Embryonic facial prominence (tissue), 1 donor: ENCODE measurements around the gene NTNG1.

ENCODE experiments used
- DNase-seq: peaks from one replicate; pipeline ENCODE4 v3.0.0-alpha.2; 2016; ENCODE audit errors: extremely low spot score

The NTNG1 gene

DNA sequence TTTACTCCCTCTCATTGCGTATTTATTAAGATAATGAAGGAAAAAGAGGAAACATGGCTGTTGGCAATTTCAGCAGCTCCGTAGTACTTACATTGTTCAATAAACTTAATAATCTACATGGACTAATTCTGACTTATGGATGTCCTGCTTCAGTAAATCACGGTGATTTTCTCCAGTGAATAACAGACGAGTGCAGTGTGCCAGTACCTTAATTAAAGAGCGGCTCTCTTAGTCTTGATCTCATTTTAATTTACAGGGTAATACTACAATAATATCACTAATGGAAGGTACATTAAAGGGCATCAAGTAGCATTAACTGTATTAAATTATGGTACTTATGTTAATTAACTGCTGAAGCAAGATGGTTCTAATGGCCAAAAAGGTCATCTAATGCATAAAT, 187.2 kb downstream of the NTNG1 start:
- DNase-seq = no peak

DNA sequence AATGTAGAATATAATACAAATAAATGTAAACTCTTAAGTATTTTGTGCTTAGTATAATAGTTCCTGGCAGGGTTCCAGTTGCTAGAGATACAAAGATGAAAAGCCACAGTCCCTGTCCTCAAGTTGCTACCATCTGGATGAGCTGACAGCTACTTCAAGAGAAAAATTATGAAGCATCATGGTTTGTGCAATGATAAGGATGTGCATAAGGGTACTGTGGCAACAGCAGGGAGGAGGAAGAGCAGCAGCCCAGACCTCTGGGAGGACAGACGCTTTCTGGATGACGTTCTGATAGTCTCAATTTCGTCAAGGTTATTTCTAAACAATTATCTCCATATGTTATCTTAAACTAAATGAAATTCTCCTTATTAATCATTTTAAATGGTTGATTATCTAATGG, 198.9 kb downstream of the NTNG1 start:
- DNase-seq = no peak

DNA sequence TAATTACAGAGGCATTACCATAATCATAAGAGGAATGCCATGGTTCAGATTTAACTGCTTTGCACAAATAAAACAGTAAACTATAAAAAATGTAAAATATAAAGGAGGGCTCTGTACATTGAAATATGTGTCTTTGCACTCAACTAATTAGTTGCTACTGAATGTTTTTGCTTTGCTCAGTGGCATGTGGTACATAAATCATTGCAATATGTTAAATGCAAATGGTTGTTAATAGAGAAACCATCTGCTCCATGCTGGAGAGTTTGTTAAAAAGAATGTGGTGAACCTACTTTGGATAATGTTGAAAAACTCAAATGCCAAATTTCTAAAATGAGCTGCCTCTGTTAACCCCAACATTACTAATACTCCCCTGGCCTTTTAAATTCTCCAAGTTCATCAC, 201.5 kb downstream of the NTNG1 start:
- no peak for DNase-seq

DNA sequence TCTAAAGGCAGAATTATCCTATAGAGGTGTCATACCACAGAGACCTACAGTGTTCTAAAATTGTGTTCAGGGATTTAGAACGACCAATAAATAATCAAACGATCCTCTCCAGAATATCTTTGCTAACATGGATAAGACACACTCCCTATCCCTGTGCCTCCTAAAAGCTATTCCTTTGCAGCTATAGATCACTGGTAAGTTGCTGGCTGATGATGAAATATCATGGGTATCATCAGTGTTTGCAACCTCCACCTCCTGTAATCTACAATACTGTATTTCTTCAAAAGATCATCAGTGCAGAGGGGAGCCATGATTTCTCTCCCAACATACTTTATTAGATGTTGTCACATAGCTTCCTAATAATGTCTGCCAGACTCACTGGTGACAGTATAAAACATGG, 201.9 kb downstream of the NTNG1 start:
- no peak for DNase-seq

DNA sequence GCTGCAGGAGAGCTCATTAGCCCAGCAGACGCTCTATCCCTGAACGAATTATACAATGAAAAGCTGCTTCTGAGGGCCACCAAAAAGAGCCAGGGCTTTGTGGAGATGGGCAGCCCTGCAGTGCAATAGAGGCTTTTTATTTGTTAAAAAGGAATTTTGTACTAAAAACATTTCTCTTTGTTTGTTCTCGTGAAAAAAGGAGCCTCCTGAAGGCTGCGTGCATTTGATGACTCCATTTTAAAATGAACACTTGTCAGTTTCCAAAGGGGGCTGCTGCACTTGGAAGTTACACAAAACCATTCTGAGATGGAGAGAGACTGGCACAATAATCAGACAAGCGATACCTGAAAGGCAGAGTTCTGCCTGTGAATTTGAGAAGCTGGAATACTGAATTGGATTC, 202.8 kb downstream of the NTNG1 start:
- no peak for DNase-seq

DNA sequence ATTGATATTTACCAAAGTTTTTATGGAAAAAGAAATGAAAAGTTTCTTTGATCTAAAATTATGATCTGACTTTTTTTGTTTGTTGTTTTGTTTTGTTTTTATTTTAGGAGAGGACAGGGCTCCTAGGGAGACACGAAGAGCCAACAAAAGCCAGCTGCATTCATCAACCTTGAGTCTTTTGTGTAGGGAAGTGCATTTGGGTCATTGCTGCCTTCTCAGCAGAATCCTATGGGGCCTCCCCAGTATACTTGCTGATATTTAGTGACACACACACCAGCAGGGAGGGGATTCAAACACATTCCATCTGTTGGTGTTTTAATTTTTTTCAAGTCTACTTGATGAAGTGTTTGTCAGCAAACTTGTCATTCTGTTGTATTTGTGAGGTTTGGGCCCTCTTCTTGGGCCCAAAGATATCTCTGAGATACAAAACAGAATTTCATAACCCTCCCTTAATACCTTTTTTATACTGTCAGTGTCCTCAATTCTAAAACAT, 203.5 kb downstream of the NTNG1 start:
- no peak for DNase-seq

DNA sequence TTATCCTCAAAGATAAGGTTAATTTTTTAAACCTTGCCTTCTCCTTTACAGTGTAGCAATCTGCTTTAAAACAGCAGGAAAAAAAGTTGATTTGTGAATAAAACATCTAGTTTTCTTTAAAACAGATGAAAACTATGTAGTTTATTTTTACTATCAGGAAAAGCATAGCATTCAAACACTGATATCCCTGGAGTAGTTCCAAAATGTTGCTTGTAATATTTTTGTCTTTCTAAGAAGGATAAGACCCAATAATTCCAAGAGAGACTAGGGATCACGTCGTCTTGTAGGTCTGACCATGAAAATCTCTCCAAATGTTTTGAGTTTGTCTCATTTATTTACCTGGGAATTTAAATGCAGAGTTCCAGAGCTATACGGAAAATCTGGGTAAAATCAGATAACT, 204.0 kb downstream of the NTNG1 start:
- DNase-seq = no peak

DNA sequence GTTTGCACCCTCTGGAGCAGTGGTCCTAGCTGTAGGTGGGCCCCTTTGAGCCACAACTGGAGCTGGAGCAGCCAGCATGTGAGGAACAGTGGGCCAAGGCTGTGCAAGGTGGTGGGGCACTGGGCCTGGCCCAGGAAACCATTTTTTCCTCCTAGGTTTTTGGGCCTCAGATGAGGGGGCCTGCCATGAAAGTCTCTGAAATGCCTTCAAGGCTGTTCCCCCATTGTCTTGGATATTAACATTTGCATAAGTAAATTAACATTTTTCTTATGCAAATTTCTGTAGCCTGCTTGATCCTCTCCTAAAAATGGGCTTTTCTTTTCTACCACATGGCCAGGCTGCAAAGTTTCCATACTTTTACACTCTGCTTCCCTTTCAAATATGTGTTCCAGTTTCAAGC, 212.0 kb downstream of the NTNG1 start:
- no peak for DNase-seq

DNA sequence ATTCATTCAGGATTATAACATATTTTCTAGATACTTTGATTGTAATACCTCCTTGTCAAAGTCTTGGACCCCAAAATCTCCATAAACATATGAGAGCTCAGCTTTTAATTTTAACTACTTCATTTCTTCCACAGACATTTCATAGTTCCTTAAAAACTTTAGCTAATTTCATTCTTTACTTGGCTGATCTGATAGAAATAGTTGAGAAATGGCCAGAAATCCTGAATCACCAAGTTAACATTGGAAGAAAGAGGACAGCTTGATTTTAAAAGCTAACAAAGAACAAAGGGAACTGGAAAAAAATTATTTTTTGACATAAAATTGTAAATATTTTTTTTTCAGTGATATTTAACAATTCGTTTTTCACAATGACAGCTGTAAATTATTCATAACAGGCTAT, 216.5 kb downstream of the NTNG1 start:
- DNase-seq = no peak

DNA sequence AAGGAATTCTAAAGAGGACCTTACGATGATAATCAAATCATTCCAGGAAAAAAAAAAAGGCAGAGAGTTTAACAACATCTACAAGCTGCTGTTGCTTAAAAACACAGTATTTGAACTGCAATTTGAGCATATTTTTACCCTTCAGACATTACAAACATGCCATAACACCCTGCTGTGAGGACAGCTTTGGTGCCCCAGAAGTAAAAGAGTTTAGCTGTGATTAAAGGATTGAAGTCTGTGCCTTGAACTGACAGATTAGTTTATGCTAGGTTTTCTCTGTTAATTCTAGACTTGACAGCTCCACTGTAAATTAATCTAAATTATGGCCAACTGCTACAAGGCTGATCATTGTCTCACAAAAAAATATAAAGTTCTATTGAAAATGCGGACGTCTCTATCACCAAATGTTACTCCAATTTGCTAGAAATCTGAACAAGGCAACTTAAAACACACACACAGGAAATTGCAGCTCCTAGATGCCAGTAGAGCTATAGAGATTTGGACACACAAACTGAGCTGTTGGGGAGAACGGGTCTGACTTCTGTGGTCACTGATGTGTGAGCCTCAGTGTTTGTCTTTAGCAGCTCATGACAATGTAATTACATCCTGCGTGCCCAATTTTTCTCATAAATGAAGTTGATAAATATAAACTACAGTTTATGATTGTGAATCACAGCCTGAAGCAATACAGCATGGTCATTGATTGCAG, 217.9 kb downstream of the NTNG1 start:
- DNase-seq = no peak

DNA sequence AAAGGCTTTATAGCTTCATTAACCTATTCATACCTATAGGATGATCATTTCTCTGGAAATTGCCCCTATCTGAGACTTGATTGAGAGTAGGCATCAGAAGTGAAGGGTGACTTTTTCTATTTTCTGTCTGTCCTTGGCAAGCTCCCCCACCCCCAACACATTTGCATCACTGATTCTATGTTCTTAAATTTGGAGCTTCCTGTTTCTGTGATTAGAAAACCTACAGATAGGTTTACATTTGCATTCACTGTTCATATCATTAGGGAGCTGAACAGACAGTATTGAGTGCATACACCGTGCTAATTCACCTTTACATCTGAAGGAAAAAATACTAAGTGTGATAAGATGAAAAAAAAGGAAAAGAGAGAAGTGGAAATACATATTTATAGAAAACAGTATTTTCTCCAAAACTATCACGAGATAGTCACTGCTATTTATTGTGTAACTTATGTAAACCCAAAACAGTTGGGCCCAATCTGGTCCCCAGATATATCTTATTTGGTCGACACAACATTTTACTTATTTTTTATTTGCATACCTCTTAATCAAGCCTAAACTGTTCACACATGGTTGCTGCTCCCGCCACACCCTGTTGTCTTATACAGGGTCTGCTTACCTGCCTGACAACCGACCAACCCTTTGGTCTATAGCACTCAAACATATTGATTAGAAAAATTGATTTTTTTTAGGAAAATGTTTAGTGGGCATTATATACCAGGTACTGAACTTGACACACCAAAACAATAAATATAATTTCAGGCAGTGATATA, 218.8 kb downstream of the NTNG1 start:
- DNase-seq = no peak

DNA sequence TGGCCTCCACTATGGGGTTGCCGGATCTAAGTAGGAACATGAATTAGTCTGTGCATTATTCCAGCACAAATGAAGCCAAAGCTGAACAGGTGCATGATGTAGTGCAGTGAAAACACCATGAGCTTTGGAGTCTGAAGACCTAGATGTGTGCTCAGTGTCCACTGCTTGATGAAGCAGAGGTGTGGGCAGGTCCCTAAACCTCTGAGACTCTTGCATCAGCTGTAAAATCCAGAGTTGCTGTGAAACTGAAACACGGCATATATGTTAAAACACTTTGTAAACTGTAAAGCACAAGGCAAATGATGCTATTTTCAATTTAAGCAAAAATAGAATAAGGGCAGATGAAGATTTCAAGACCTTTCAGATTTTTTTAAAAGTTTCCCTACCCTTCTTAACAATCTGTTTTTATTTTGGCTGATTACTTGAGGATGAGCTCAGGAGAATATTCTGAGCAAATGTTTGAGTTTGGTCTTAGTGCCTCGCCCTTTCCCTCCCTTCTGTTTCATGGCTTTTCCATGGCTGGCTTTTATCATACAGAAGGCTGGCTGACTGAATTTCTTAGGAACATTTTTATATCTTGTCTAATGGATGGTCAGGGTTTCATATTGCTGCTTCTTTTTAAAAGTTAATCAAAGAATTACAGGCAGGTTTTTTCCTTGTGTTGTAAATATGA, 221.8 kb downstream of the NTNG1 start:
- no peak for DNase-seq

DNA sequence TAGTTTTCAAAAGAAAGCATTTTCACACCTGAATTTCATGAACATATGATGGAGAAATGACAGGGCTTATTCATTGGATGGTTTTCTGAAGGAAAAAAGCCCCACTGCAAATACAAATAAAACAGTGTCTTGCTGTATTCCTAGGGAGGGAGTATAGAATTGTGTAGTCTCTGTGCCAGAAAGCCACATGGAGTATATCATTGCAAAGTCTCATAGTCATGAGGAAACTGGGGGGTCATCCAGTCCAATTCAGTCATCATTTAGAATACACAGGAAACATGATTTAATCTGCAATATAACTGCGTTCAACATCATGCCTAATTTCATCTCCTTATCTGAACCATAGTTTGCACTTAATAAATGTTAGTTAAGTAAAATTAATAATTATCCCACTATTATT, 222.3 kb downstream of the NTNG1 start:
- no peak for DNase-seq

DNA sequence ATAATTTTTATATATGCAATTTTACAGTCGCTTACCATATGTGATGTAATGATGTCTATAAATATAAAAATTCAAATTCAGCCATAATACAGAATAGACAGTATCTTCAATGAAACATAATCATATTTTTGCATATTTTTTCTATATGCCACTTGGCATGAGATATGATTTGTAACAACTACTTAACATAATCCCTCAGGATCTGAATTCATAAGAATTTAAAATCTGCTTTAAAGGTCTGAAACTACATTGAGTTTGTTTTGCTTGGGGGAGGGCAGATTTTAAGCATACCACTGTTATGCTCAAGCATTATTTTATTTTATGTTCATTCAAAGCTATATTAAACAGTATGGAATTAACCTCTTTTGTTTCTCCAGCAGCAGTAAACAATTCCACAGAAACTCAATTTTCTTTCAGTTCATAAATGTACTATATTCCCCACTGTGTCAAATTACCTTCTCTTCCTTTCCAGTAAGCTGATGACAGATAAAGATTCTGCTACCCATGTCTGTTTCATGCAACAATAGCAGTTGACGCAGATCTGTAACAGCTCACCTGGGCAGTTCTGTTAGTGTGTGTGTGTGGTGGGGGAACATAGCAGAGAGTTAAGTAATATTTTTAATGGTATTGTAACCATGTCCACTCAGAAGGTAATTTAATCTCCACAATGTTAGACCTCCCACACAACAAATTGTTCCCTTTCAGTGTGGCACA, 224.8 kb downstream of the NTNG1 start:
- no peak for DNase-seq

DNA sequence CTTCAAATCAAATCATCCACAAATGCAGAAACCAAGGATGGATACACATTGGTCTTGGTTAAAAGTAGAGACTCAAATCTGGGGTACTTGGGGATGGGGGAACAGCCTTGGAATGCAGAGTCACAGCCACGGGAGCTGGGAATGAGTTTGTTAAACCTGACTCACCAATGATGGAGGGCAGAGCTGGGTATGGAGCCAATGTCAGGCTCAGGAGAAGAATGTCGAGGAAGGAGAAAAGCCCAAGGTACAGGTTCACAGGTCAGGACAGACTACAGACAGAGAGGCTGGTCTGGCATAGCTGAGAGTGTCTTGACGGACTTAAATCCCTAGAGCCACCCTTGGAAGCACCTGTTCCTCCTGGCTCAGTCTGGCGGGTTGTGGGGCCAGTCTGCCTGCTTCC, 237.6 kb downstream of the NTNG1 start:
- no peak for DNase-seq

DNA sequence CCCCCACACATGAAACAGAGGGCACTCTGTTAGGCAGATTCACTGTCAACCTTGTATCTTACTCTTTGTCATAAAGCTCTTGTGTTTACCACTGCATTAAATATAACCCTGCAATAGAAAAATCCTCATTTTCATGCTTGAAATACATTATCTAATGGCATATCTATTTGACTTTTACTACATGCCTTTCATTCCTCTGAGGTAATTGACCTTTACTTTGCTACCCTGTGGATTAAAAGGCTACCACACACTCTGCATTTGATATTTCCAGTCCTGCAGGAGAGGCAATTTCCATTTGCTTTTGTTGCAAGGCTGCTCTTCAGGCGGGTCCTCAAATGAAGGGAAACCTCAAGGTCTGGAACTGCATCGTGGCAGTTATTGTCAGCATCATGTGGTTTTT, 238.0 kb downstream of the NTNG1 start:
- DNase-seq = no peak

DNA sequence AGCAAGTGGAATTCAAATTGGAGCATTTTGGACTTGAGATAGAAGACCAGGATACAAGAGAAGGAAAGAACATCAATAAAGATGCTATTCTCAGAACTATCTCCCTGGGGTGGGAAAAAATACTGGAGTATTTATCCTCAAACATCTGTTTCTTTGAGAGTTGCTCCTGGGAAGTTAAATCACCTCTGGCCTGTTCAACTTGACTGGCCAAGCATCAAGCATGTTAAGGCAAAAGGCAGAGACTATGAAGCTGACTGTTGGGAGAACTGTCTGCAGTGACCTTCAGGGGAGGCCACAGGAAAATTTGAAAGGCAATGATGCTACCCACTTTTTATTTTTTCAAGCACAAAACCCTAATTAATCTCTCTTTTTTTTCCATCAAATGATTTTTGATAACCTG, 239.0 kb downstream of the NTNG1 start:
- no peak for DNase-seq

DNA sequence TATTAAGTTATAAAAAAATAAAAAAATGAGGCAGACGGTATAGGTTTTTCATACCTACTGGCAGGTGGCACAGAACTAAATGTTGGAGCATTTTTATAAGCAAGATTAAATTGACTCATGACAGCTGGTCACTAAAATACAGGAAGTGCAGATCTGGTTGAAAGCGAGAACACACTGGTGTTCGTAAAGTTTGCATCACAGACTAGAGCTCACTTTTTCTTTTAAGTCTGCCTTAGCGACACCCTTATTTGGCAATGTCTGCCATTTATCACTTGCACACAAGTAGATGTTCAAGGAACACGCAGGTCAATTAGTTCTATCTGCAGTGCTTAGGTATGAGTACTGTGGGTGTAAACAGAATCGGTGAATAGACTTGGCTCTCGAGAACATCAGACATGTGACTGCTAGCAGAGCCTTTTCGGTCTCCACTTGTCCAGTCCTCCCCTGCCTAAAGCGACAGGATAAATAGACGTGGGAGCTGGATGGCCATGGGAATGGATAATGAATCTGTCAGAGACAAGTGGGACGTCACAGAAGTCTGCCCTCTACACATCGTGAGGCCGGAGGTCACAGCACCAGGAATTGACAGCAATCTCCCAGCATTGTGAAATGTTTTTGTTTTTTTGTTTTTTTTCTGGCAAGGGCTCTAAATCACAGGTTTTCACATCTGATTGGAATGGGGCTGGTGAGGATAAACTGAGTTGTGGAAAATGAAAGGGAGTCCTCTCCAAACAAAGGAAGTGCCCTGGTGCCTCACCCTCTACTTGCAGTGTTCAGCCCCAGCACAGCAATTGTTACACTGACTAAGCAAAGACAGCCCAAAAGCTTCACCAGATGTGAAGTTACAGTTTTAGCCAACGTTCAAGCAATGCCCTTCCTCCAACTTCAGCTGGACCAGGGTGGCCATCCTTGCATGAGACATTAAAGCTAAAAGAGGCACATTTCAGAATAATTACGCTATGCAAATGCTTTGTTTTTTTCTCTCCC, 248.9 kb downstream of the NTNG1 start:
- DNase-seq = no peak

DNA sequence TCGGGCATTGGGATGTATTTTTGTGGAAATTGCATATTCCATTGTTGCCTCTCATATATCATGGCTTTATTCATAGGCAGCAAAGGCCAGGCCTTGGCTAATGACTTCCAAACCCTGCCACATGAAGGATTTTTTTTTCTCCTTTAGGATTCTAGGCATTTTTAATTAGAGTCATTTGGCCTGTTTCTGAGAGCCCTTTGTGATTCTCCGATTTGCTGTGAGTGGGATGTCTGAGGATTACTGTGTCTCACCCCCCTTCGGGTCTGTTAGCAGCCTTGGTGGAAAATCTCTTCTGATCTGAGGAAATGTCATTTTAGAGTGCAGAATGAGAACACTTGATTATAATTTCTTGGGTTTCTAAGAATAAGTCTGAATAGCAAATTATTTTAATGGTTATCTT, 253.5 kb downstream of the NTNG1 start:
- DNase-seq = no peak

DNA sequence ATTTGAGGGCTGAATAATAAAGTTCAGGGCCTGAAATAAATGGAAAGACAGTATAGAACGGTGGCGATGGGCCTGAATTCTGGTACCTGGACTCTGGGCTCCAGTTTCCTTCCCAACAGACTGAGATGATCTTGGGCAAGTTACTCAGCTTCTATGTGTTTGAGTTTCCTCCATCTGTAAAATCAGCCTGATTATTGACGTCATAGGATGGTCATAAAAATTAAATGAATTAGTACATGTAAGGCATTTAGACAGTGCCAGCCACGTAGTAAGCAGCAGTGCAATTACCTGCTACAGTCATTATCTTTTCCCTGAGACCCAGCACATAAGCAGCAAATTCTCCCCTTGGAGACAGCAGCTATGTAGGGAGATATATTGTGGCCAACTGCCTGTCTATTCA, 260.9 kb downstream of the NTNG1 start:
- DNase-seq = no peak

DNA sequence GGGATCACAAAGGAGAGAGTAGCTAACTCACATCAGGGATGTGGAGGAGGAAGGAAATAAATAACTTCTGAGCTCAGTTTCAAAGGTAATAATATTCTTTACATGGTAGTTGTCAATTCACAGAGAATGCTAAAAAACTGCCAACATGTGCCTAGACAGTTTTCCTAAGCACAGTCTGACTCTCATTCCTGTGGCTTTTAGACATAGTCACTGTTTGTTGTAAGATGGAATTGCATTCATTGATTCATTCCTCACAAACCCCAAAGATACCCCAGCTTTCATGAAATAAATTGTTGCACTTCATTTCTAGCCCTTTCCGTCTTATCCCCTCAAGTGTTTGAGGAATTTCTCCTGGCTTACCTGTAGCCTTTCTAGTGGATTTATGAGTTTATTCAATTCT, 263.9 kb downstream of the NTNG1 start:
- DNase-seq = no peak
